Stimulated activated CD8-positive, alpha-beta memory T cell treated with anti-CD3 and anti-CD28 coated beads, Interleukin-12 subunit alpha, Interleukin-12 subunit beta, amount 100 ng/mL, for 24 hours (primary cell): ENCODE results near the gene GALNT14.

ENCODE experiments used
- DNase-seq: peaks from one replicate; pipeline ENCODE4 v3.0.0-alpha.2; 2020; ENCODE audit errors: extremely low read depth

Gene GALNT14

GRCh38 chr2:31136000-31136399 lies 2.2 kb downstream of the GALNT14 start:
- no peak for DNase-seq

- no peak for DNase-seq
Observed at GRCh38 chr2:31134480-31134879, 3.8 kb downstream of the GALNT14 start.

DNA sequence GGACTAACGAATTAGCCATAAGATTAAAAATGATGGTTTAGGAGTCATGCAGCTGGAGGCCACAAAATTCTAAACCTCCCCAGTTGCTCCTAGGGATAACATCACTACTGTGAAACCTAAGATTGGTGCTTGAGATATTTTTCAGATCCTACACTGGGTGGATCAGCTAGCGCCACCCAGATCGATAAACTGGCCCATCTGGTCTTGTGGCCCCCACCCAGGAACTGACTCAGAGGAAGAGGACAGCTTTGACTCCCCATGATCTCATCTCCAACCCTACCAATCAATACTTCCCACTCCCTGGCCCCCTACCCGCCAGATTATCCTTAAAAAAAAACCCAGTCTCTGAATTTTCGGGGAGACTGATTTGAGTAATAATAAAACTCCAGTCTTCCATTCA lies 5.5 kb downstream of the GALNT14 start:
- no peak for DNase-seq

GRCh38 chr2:31131871-31132270 lies 6.4 kb downstream of the GALNT14 start:
- no peak for DNase-seq

- no peak for DNase-seq
Observed at GRCh38 chr2:31129375-31130171, 8.7 kb downstream of the GALNT14 start.

DNA sequence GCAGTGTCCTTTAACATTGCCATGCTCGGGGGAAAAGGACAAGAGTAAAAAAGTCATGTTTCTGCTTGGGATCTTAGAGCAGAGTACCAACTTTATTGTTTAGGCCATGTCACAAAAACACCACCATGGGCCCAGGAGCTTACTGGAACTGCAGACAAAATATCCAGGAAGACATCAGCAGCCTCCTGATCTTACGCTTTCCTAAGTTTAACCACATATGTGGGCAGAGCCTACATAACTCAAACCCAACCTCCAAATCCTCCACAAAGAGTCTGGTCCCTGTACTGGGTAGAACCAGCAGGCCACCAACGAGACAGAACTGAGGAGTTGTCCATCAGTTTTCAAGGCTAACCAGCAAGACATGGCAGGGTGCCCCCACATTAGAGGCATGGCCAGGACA lies 10.3 kb downstream of the GALNT14 start:
- DNase-seq, result no peak

DNA sequence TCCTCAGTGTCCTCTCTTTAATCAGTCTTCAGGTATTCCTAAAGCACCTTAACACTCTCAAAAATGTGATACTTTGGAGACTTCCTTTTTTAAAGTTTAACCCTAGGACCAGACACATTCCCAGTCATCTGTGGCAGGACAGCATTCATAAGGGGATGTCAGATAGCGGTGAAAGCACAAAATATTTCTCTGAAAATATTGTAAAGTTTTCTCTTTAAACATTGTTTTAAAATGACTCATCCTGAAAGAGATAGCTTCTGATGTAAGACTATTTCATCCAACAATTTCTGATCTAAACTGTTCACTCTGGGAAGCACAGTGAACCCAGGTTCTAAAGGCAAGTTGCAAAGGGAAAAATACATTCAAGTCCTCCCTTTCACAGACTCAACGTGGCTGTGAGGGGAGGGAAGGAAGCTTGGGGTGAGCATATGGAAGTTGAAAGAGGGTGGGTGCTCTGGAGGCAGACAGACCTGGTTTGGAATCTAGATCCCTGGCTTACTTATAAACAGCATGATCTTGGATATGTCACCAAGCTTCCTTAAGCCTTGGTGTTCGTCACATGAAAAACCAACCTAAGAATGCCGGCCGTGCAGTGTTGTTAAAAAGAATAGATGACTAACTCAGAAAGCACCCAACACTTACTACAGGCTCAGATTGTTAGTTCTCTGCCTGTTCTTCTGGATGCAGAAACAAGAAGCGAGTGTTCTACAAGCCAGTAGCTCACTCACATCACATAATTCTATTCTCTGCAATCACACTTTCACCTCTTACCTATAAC lies 12.1 kb downstream of the GALNT14 start:
- DNase-seq, result no peak

DNA sequence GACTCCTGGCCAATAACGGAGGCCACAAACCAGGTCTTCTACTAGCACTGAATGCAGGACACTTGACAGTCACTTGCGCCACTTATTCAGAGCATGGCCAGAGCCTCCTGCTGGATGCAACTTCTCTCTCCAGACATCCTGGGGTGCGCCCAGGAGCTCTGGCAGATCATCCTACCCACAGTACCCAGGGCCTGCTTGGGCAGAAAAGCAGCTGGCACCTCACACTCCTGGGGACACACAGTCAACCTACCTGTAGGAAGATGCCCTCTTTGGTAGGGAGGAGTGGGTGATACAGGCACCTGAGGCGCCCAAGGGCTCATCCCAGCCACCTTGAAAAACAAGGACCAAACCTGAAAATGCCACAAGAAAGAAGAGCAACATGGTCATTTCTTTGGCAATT lies 13.3 kb downstream of the GALNT14 start:
- no peak for DNase-seq

- DNase-seq, result no peak
Observed at GRCh38 chr2:31122133-31122532, 16.1 kb downstream of the GALNT14 start.

GRCh38 chr2:31113765-31114164 lies 24.5 kb downstream of the GALNT14 start:
- no peak for DNase-seq

DNA sequence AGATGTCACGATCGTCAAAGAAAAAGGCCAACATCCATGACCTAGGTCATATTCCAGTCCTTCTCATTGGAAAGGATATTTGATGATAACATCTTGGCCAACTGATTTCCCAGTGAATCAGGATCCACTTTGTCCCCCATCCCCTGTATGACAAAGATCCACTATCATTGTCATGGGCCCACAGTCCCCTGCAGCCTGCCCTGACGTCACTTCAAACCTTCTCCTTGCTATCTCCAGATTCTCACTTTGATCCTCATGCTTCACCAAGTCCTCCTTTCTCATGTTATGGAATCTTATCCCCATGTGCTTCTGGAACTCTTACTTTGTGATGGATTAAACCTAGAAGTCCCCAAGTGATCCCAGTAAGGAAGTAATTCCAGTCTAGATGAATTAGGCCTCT lies 25.7 kb downstream of the GALNT14 start:
- DNase-seq, result no peak

DNA sequence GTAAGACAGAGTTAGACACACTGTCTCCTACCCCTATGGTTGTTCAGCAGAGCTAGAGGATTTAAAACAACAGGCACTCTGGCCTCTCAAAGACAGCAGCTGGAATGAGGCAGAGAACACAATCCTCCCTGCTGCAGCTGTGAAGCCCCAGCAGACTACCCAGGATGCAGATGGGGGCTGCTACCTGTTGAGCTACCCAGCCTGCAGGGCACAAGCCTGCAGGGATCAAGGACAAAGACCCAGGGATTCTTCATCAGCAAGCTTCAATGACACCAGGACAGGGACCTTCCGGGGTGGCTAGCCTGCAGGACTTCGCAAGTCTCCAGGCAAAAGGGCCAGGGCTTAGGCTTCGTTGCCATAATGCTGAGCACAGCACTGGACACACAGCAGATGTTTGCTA lies 27.2 kb downstream of the GALNT14 start:
- DNase-seq, result no peak

DNA sequence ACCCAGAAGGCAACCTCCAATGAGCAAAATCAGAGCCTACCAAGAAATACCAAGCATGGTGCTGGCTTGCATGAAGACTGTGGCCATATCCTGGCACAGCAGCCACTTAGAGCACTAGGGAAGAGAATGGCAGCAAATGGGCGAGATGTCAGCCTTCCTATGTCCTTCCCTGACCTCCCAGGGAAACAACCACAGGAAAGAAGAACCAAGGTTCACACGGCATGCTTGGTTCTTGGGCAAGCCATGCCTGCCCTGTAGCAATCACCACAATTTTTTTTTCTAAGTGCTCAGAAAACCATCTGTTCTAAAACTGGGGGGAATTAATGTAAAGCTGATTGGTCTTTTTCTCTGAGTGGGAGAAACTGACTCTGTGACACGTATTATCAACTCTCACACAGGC lies 27.8 kb downstream of the GALNT14 start:
- DNase-seq, result no peak

DNA sequence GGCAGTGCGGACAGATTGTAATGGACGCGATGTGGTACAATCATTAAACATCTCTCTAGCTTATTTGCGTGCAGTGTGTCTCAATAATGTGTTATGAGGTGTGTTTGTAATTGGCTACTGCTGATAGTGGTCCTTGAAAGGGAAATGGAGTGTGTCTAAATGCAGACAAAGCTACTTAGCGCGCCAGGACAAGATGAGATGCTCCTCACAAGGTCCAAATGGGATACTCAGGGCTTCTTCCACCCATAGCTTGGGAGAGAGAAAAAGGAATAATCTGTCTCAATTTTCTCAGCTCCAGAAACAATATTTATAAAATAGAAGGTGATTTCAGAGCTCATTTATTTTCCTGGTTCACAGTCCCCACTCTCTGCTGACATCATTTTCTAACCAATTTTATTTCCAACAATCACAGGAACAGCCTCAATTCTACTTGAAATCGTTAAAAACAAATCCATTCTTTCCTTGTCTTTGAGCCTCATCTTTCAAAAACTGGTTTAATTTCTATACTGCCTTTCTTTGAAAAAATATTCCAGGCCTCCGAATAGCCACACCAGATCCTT lies 28.5 kb downstream of the GALNT14 start:
- DNase-seq, result no peak

DNA sequence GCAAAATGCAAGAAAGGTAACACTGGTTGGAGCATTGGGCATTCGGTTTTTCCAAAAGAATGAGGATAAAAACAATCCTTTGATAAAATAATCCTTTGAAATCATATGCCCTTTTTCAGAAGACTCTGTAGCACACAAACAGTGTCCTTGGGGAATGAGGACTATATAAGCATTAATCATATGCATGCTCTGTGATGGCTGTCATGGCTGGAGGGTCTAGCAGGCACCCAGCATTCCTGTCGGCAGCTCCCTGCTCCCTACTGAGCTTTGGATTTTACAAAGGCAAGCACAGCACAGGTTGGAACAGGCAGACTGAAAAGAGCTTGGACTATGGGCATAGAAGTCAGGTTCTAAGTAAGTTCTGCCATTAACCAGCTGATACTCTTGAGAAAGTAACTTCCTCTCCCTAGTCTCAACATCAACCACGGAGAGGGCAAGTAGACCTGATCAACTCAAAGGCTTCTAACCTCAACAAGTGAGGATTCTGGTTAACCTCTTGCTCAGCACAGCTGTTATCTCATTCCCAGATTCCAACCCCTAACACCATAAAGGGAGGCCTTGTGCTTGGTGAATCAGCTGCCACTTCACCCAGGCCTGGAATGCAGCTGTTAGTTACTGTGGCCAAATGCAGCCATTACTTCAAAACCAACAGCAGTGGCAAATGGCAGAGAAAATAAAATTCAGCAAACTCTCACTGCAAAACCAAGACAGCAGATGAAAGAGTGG lies 29.5 kb downstream of the GALNT14 start:
- no peak for DNase-seq

DNA sequence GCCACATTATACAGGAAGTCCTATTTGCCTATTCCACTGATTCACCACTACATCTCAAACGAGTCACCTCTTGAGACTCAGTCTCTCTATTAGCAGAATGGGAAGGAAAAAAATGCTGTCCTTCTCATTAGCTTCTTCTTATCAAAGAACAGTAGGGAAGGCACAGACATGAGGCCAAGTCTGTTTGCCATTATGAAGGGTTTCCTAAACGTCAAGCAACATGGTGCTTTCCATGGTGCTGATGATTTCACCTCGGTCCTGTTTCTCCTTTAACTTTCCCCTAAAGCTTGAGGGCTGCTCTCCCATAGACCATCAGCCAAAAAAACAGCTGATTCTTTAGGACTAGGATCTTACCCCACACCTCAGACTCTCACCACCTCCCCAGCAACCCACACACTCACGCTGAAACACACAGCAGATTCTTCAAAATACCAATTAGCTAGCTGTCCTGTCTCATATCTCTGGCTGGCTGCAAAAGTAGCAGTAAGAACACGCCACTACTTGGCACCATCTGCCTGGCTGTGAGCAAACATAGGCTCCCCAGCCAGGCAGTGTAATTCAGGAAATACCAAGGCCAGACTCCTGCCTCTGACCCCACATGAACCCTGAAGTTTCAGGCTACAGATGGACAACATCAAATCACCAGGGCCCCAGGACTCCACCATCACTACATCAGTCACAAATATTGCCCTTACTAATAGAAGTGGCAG lies 30.5 kb downstream of the GALNT14 start:
- no peak for DNase-seq

DNA sequence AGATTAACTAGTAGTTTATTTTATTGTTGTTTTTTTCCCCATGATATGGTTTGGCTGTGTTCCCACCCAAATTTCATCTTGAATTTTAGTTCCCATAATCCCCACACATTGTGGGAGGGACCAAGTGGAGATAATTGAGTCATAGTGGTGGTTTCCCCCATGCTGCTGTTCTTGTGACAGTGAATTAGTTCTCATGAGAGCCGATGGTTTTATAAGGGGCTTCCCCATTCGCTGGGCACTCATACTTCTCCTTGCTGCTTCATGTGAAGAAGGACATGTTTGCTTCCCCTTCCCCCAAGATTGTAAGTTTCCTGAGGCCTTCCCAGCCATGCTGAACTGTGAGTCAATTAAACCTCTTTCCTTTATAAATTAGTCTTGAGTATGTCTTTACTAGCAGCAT lies 36.5 kb downstream of the GALNT14 start:
- no peak for DNase-seq

DNA sequence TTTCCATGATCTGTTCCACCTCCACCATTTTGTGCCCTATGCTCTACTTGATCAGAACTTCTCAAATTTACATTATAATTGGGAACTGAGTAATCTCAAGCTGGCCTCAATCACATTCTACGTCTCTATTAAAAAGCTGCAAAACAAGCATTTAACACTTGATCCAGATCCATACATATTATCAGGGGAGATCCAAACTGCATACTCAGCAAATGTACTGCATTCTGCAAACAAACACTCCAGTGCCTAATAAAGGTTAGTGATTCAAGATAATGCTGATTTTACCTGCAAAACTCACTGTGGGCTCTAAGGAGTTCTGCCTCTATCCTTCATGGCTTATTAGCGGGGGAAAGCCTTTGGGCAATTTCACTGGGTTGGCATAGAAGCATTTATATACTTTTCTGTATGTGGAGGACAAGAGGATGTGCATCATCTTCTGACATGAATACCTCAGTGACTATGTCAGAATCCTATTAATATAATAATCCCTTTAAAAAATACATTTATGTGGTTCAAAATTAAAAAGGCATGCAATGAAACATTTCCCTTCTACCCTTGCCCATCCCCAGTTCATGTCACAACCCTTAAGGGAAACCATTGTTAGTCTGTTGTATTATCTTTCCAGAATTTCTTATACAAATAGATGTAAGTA lies 40.2 kb downstream of the GALNT14 start:
- DNase-seq, result no peak

GRCh38 chr2:31090188-31090587 lies 48.1 kb downstream of the GALNT14 start:
- DNase-seq, result no peak

DNA sequence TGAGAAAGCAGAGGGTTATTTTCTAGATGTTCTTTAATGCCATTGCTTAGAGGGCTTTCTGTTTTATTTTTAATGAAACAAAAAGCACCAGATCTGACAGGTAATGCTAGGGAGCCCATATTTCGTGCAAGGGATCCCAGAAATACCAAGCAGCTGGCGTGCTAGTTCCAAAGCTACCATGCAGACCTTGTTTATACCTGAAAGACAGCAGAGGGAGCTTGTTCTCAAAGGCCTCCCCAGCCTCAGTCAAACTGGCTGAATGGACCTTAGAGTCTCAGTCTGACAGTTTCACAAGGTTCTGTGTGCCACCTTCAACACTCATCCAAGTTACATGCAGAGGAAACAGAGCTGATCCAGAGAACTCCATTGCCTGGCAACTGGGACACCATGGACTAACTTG lies 48.6 kb downstream of the GALNT14 start:
- DNase-seq, result no peak

DNA sequence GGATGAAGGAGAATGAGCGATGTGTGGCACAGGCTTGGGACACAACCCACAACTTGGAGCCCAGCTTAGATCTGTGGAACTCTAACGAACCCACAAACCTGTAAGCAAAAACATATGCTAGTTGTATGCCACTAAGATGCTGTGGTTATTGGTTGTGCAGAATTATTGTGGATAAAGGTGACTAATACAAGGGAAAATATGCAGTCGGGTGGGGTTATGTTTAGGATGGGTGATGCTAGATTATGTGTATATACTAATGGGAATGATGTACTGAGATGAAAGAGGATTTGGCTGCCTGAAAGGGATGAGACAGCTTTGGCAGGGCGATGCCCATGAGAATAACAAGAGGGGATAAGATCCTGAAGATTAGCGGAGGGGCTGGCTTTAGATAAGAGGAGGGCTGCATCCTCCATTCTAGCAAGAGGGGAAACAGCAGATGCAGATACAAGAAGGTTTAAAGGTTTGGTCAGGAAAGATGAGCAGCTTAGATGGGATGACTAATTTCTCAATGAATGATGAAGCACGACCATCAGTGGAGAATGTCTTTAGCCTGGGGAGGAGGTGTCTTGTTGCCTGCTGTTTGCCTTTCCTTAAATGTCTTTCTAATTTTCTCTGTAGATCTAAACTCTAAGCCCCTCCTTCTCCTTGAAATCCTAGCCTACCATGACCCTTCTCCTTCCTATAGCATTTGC lies 49.6 kb downstream of the GALNT14 start:
- DNase-seq, result no peak
